HL-60 (cell line): ENCODE results near the gene RPL10A.

Experiments used
- POLR2AphosphoS5 ChIP-seq: IDR thresholded peaks from 2 replicates; pipeline ENCODE4 v1.6.1; 2012; ENCODE audit warnings: low read depth
- REST ChIP-seq: IDR thresholded peaks from 2 replicates; pipeline ENCODE4 v1.6.1; 2012; ENCODE audit warnings: low read depth; ENCODE audit not compliant: insufficient replicate concordance
- TF ChIP-seq, protein P1 (sequence below): IDR thresholded peaks from one replicate; pipeline ENCODE4 v1.5.1; 2011; ENCODE audit warnings: low read length, control low read depth, inconsistent platforms; ENCODE audit not compliant: insufficient read depth

GRCh38 chr6:35477551-35478179, 9.5 kb downstream of the RPL10A start:
- TF ChIP-seq, protein P1, sequence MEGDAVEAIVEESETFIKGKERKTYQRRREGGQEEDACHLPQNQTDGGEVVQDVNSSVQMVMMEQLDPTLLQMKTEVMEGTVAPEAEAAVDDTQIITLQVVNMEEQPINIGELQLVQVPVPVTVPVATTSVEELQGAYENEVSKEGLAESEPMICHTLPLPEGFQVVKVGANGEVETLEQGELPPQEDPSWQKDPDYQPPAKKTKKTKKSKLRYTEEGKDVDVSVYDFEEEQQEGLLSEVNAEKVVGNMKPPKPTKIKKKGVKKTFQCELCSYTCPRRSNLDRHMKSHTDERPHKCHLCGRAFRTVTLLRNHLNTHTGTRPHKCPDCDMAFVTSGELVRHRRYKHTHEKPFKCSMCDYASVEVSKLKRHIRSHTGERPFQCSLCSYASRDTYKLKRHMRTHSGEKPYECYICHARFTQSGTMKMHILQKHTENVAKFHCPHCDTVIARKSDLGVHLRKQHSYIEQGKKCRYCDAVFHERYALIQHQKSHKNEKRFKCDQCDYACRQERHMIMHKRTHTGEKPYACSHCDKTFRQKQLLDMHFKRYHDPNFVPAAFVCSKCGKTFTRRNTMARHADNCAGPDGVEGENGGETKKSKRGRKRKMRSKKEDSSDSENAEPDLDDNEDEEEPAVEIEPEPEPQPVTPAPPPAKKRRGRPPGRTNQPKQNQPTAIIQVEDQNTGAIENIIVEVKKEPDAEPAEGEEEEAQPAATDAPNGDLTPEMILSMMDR = no peak
- TF ChIP-seq POLR2AphosphoS5 (no peak), REST (no peak)
